Neural progenitor cell (in vitro differentiated cells): ENCODE data around the gene RALGDS. TPM values are rescaled to one million over a fixed set of nuclear protein-coding genes. Genes with fewer than 3 reads are reported as not detected.
"Not testable (repeated sequence)": the region's sequence is repeated elsewhere in the genome, so short reads cannot be mapped to it uniquely, and the experiment has no call there.

Source experiments
- DNase-seq: peaks from one replicate; pipeline ENCODE4 v3.0.0-alpha.2; 2016; ENCODE audit warnings: low spot score
- H2AFZ ChIP-seq: fragments of 200-600 bp; sonication (generic); replicated peaks from 2 replicates; pipeline ENCODE4 v1.6.1; 2016; ENCODE audit warnings: antibody characterized with exemption
- H3F3A ChIP-seq: fragments of 200-600 bp; sonication (generic); 2 replicates; pipeline ENCODE4 v1.6.1; 2016; ENCODE audit warnings: antibody characterized with exemption, low read depth
- H3K27ac ChIP-seq: fragments of 200-600 bp; sonication (generic); 2 replicates; pipeline ENCODE4 v1.5.1; 2016; ENCODE audit warnings: mild to moderate bottlenecking
- H3K27me3 ChIP-seq: fragments of 200-600 bp; sonication (generic); 2 replicates; pipeline ENCODE4 v1.6.1; 2016; ENCODE audit warnings: mild to moderate bottlenecking, moderate library complexity
- H3K36me3 ChIP-seq: fragments of 200-600 bp; sonication (generic); 2 replicates; pipeline ENCODE4 v1.5.1; 2016
- H3K4me1 ChIP-seq: fragments of 200-600 bp; sonication (generic); 2 replicates; pipeline ENCODE4 v1.6.1; 2016; ENCODE audit warnings: mixed run types
- H3K4me2 ChIP-seq: fragments of 200-600 bp; sonication (generic); 2 replicates; pipeline ENCODE4 v1.6.1; 2016
- H3K4me3 ChIP-seq: fragments of 200-600 bp; sonication (generic); 2 replicates; pipeline ENCODE4 v1.5.1; 2016
- H3K79me2 ChIP-seq: fragments of 200-600 bp; sonication (generic); 2 replicates; pipeline ENCODE4 v1.6.1; 2016; ENCODE audit warnings: low read depth
- H3K9ac ChIP-seq: fragments of 200-600 bp; sonication (generic); 2 replicates; pipeline ENCODE4 v1.6.1; 2016
- H3K9me3 ChIP-seq: fragments of 200-600 bp; sonication (generic); 2 replicates; pipeline ENCODE4 v1.5.1; 2016; ENCODE audit warnings: low read depth
- H4K20me1 ChIP-seq: fragments of 200-600 bp; sonication (generic); 2 replicates; pipeline ENCODE4 v1.6.1; 2016; ENCODE audit warnings: low read depth
- H3K27ac Mint-ChIP-seq: 3 replicates; pipeline ENCODE4 v1.8.0; 2021; ENCODE audit warnings: mixed read lengths
- H3K27me3 Mint-ChIP-seq: 2 replicates; pipeline ENCODE4 v1.8.0; 2022; ENCODE audit warnings: low read depth, mild to moderate bottlenecking, inconsistent platforms, moderate library complexity, mixed read lengths; ENCODE audit not compliant: insufficient read depth
- H3K36me3 Mint-ChIP-seq: 3 replicates; pipeline ENCODE4 v1.8.0; 2021; ENCODE audit warnings: mixed read lengths
- H3K4me1 Mint-ChIP-seq: 3 replicates; pipeline ENCODE4 v1.8.0; 2021; ENCODE audit warnings: mixed read lengths
- H3K4me3 Mint-ChIP-seq: 3 replicates; pipeline ENCODE4 v1.8.0; 2021; ENCODE audit warnings: mild to moderate bottlenecking, moderate library complexity, mixed read lengths
- H3K9me3 Mint-ChIP-seq: 3 replicates; pipeline ENCODE4 v1.8.0; 2020; ENCODE audit warnings: mixed read lengths
- CTCF ChIP-seq: fragments of 200-600 bp; sonication (generic); IDR thresholded peaks from 2 replicates; pipeline ENCODE4 v1.5.1; 2017; ENCODE audit warnings: antibody characterized with exemption, mild to moderate bottlenecking
- EZH2 ChIP-seq: fragments of 200-600 bp; sonication (generic); IDR thresholded peaks from 2 replicates; pipeline ENCODE4 v1.6.1; 2017; ENCODE audit warnings: antibody characterized with exemption, mild to moderate bottlenecking, moderate library complexity
- EZH2phosphoT487 ChIP-seq: fragments of 200-600 bp; sonication (generic); IDR thresholded peaks from 2 replicates; pipeline ENCODE4 v1.6.1; 2017; ENCODE audit warnings: antibody characterized with exemption
- total RNA-seq: library from RNA; depleted of rRNA; stranded (reverse); fragments of >200 nt; gene quantifications from 2 replicates; pipeline ENCODE4 v1.2.3, GENCODE V29; 2015; ENCODE audit warnings: low replicate concordance

Gene RALGDS
- total RNA-seq, 1 donor from 2014 or later = 24.1 TPM

GRCh38 chr9:133064241-133065069, 56.6 kb downstream of the RALGDS start:
- Histone ChIP-seq H3K9ac (no peak overlapping the region), H2AFZ (no peak overlapping the region), H3K27ac (no peak overlapping the region), H3K4me1 (peaks cover 17% of the 10 kb centered on the region), H4K20me1 (no peaks in the 10 kb centered on the region), H3K36me3 (no peaks in the 10 kb centered on the region), H3F3A (peaks cover 15% of the 10 kb centered on the region), H3K9me3 (no peaks in the 10 kb centered on the region), H3K4me2 (no peak overlapping the region), H3K4me3 (no peak overlapping the region), H3K79me2 (no peaks in the 10 kb centered on the region), H3K27me3 (no peaks in the 10 kb centered on the region)
- H3K27ac Mint-ChIP-seq = no peak overlapping the region
- H3K4me3 Mint-ChIP-seq = no peak overlapping the region
- H3K27me3 Mint-ChIP-seq = peaks cover 3% of the 10 kb centered on the region
- no peaks in the 10 kb centered on the region for H3K9me3 Mint-ChIP-seq
- peaks cover 10% of the 10 kb centered on the region for H3K4me1 Mint-ChIP-seq
- TF ChIP-seq EZH2 (no peak), CTCF (no peak), EZH2phosphoT487 (no peak)
- no peak for DNase-seq
- peaks cover 2% of the 10 kb centered on the region for H3K36me3 Mint-ChIP-seq

- H3K27ac ChIP-seq = no peak overlapping the region
- H3K9me3 Mint-ChIP-seq = no peaks in the 10 kb centered on the region
- peaks cover 20% of the 10 kb centered on the region for H3F3A ChIP-seq
- TF ChIP-seq EZH2 (no peak), CTCF (no peak), EZH2phosphoT487 (no peak)
- no peaks in the 10 kb centered on the region for H4K20me1 ChIP-seq
- H3K4me3 Mint-ChIP-seq = no peak overlapping the region
- H2AFZ ChIP-seq = no peak overlapping the region
- no peaks in the 10 kb centered on the region for H3K36me3 ChIP-seq
- H3K4me1 Mint-ChIP-seq = peaks cover 16% of the 10 kb centered on the region
- H3K9ac ChIP-seq = no peak overlapping the region
- H3K4me3 ChIP-seq = no peak overlapping the region
- DNase-seq = no peak
- no peaks in the 10 kb centered on the region for H3K27me3 ChIP-seq
- H3K27ac Mint-ChIP-seq = no peak overlapping the region
- H3K4me2 ChIP-seq = no peak overlapping the region
- peaks cover 20% of the 10 kb centered on the region for H3K4me1 ChIP-seq
- H3K9me3 ChIP-seq = no peaks in the 10 kb centered on the region
- peaks cover 6% of the 10 kb centered on the region for H3K27me3 Mint-ChIP-seq
- H3K36me3 Mint-ChIP-seq = peaks cover 3% of the 10 kb centered on the region
- no peaks in the 10 kb centered on the region for H3K79me2 ChIP-seq
Observed at GRCh38 chr9:133063500-133064231, 57.4 kb downstream of the RALGDS start.

GRCh38 chr9:133063159-133063499, 57.9 kb downstream of the RALGDS start:
- H3K36me3 ChIP-seq = no peaks in the 10 kb centered on the region
- H3K27me3 ChIP-seq = no peaks in the 10 kb centered on the region
- no peak overlapping the region for H2AFZ ChIP-seq
- peaks cover 6% of the 10 kb centered on the region for H3K36me3 Mint-ChIP-seq
- no peak for DNase-seq
- H3K9me3 Mint-ChIP-seq = no peaks in the 10 kb centered on the region
- no peak overlapping the region for H3K9ac ChIP-seq
- peaks cover 6% of the 10 kb centered on the region for H3K27me3 Mint-ChIP-seq
- no peak for TF ChIP-seq EZH2
- TF ChIP-seq CTCF = no peak
- no peak for TF ChIP-seq EZH2phosphoT487
- no peaks in the 10 kb centered on the region for H4K20me1 ChIP-seq
- no peak overlapping the region for H3K4me3 Mint-ChIP-seq
- H3K9me3 ChIP-seq = no peaks in the 10 kb centered on the region
- H3K4me1 Mint-ChIP-seq = peaks cover 16% of the 10 kb centered on the region
- H3K4me2 ChIP-seq = no peak overlapping the region
- no peak overlapping the region for H3K27ac Mint-ChIP-seq
- H3K4me3 ChIP-seq = no peak overlapping the region
- H3K4me1 ChIP-seq = peaks cover 20% of the 10 kb centered on the region
- no peak overlapping the region for H3K27ac ChIP-seq
- H3K79me2 ChIP-seq = no peaks in the 10 kb centered on the region
- peaks cover 20% of the 10 kb centered on the region for H3F3A ChIP-seq

GRCh38 chr9:133062569-133062968, 58.5 kb downstream of the RALGDS start:
- H2AFZ ChIP-seq, H3K4me3 ChIP-seq, H3K36me3 ChIP-seq, H3K27ac ChIP-seq, H3K4me3 Mint-ChIP-seq, H4K20me1 ChIP-seq, H3K79me2 ChIP-seq, H3K4me2 ChIP-seq, H3K9me3 ChIP-seq, H3K27me3 Mint-ChIP-seq, H3K9me3 Mint-ChIP-seq, H3K27ac Mint-ChIP-seq, DNase-seq, H3K9ac ChIP-seq, H3K27me3 ChIP-seq: not testable (repeated sequence)
- peaks cover 10% of the 10 kb centered on the region for H3K36me3 Mint-ChIP-seq
- H3K4me1 ChIP-seq = peaks cover 20% of the 10 kb centered on the region
- peaks cover 16% of the 10 kb centered on the region for H3K4me1 Mint-ChIP-seq
- peaks cover 20% of the 10 kb centered on the region for H3F3A ChIP-seq

- H3K79me2 ChIP-seq, H3K36me3 ChIP-seq, DNase-seq, H4K20me1 ChIP-seq, H3K27ac Mint-ChIP-seq, H3K4me3 Mint-ChIP-seq, H2AFZ ChIP-seq, H3K27me3 Mint-ChIP-seq, H3K9me3 Mint-ChIP-seq, H3K27me3 ChIP-seq, H3K9me3 ChIP-seq, H3K9ac ChIP-seq, H3K4me3 ChIP-seq: not testable (repeated sequence)
- Histone ChIP-seq H3K27ac (peak within 1 kb of the TSS; percentile 84), H3K4me1 (peaks cover 20% of the 10 kb centered on the region), H3K4me2 (peak within 1 kb of the TSS; percentile 17), H3F3A (peaks cover 20% of the 10 kb centered on the region)
- H3K4me1 Mint-ChIP-seq = peaks cover 16% of the 10 kb centered on the region
- H3K36me3 Mint-ChIP-seq = peaks cover 11% of the 10 kb centered on the region
Observed at GRCh38 chr9:133061764-133062145, 59.3 kb downstream of the RALGDS start, which contains the start of gene CEL. Gene CEL (plus strand): TSS chr9:133061981. CDS start chr9:133062003, 22 bp downstream.
